GM12891 (cell line): ENCODE data around the gene CTNNA3.

Experiments
- DNase-seq: peaks from one replicate; pipeline ENCODE4 v3.0.0; 2011; ENCODE audit warnings: low spot score; ENCODE audit not compliant: insufficient read length
- FAIRE-seq: peaks from 2 replicates; lab custom pipeline; 2011; peaks lifted over from hg19 to GRCh38; lab: Jason Lieb, UNC
- PAX5 ChIP-seq: IDR thresholded peaks from 2 replicates; pipeline ENCODE4 v1.6.1; 2011; ENCODE audit warnings: low read length, moderate library complexity, mild to moderate bottlenecking; ENCODE audit not compliant: insufficient read depth, severe bottlenecking
- POLR2A ChIP-seq: IDR thresholded peaks from 2 replicates; pipeline ENCODE4 v1.6.1; 2011; ENCODE audit warnings: low read depth, low read length, control low read depth
- POLR2AphosphoS5 ChIP-seq: IDR thresholded peaks from 2 replicates; pipeline ENCODE4 v1.6.1; 2011; ENCODE audit warnings: low read depth, low read length, control low read depth
- POU2F2 ChIP-seq: IDR thresholded peaks from 2 replicates; pipeline ENCODE4 v1.6.1; 2011; ENCODE audit warnings: low read depth, mild to moderate bottlenecking, control low read depth, low read length, moderate library complexity
- SPI1 ChIP-seq: IDR thresholded peaks from 2 replicates; pipeline ENCODE4 v1.6.1; 2011; ENCODE audit warnings: low read depth, low read length, control low read depth
- TAF1 ChIP-seq: IDR thresholded peaks from 2 replicates; pipeline ENCODE4 v1.6.1; 2011; ENCODE audit warnings: low read depth, low read length, control low read depth

The CTNNA3 gene

DNA sequence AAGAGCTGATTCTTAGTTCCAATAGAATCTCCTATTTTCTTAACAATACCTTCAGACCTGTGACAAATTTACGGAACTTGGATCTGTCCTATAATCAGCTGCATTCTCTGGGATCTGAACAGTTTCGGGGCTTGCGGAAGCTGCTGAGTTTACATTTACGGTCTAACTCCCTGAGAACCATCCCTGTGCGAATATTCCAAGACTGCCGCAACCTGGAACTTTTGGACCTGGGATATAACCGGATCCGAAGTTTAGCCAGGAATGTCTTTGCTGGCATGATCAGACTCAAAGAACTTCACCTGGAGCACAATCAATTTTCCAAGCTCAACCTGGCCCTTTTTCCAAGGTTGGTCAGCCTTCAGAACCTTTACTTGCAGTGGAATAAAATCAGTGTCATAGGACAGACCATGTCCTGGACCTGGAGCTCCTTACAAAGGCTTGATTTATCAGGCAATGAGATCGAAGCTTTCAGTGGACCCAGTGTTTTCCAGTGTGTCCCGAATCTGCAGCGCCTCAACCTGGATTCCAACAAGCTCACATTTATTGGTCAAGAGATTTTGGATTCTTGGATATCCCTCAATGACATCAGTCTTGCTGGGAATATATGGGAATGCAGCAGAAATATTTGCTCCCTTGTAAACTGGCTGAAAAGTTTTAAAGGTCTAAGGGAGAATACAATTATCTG, 768.6 kb downstream of the CTNNA3 start:
- TF ChIP-seq POU2F2: no peak
- FAIRE-seq (no peak), DNase-seq (no peak)

DNA sequence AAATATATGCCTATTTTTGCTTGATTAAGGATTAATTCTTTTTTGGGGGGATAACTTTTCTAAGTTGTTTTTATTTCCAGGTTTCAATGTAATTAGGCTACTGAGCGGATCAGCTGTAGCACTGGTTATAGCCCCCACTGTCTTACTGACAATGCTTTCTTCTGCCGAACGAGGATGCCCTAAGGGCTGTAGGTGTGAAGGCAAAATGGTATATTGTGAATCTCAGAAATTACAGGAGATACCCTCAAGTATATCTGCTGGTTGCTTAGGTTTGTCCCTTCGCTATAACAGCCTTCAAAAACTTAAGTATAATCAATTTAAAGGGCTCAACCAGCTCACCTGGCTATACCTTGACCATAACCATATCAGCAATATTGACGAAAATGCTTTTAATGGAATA, 769.2 kb downstream of the CTNNA3 start:
- DNase-seq (no peak), FAIRE-seq (no peak)
- TF ChIP-seq POU2F2: no peak
- no peak for TF ChIP-seq POLR2AphosphoS5
- TF ChIP-seq POLR2A: no peak
- TF ChIP-seq TAF1: no peak

DNA sequence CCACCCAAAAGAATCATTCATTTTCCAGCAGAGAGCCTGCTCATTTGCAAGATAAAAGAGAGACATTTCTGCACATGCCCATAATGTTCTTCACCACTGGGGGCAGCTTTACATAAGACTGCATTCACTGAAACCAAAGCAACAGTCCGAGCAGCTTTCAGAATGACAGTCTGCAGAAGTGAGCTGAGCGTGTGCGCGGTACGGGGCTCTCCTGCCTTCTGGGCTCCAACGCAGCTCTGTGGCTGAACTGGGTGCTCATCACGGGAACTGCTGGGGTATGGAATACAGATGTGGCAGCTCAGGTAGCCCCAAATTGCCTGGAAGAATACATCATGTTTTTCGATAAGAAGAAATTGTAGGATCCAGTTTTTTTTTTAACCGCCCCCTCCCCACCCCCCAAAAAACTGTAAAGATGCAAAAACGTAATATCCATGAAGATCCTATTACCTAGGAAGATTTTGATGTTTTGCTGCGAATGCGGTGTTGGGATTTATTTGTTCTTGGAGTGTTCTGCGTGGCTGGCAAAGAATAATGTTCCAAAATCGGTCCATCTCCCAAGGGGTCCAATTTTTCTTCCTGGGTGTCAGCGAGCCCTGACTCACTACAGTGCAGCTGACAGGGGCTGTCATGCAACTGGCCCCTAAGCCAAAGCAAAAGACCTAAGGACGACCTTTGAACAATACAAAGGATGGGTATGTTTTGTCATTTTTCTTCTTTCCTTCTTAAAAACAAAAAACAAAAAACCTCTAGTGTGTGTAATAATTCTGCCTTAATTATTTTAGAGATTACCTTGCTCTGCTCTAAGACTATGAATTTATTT, 769.9 kb downstream of the CTNNA3 start, which contains the start of gene LRRTM3:
TSS of gene LRRTM3 (plus strand) at position 141 of the 820 bp plus-strand sequence.
- peak; percentile 78 for FAIRE-seq
- peak; percentile 28 for DNase-seq
- TF ChIP-seq SPI1 (peak; percentile 57), POLR2AphosphoS5 (no peak)

DNA sequence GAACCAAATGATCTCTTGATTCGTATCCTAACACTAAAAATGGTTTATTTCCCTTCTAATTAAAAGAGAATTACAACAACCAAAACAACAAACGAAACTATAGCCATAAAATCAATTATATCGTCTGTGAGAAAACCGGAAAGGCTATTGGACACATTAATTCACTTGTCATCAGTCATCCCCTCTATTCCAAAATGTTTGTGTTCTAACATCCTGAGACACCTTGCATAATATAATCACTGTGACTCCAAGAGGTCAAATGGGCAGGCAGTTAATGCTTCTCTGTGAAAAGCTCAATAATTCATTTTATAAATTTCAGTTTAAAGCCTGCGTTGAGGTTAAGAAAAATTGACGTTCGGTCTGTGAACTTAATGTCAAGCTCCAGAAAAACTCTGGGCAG, 770.6 kb downstream of the CTNNA3 start:
- FAIRE-seq (no peak), DNase-seq (no peak)
- TF ChIP-seq SPI1: no peak
- no peak for TF ChIP-seq POU2F2
- no peak for TF ChIP-seq TAF1
- TF ChIP-seq POLR2AphosphoS5: no peak
- no peak for TF ChIP-seq POLR2A
- no peak for TF ChIP-seq PAX5

DNA sequence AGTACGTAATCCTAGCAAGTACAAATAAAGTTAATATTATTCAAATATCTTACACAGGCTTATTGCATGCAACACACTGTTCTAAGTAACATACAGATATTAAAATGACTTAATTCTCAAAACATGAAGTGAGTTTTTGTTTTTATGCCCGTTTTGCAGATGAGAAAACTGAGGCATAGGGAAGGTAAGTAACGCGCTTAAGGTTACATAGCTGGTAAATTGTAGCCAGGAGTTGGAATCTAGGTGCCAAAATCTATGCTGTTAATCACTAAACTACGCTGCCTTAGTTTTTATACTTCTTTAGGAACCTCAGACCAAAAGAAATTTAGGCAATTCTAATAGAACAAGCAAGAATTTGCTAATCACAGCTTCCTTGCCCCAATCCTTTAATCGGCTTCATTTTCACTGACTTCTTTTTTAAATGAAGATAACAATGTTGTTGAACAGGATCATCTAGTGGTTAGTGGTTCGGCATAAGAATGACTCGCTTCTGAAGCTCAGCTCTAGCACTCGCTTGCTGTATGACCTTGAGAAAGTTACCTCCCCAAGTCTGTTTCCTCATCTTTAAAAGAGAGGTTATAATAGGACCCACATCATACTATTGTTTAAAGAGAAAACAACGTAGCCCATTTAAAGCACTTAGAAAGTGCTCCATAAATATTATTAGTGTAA, 771.2 kb downstream of the CTNNA3 start:
- no peak for FAIRE-seq
- no peak for DNase-seq
- TF ChIP-seq PAX5: no peak
- no peak for TF ChIP-seq POLR2AphosphoS5
- no peak for TF ChIP-seq POU2F2
- no peak for TF ChIP-seq TAF1
- no peak for TF ChIP-seq POLR2A
- TF ChIP-seq SPI1: no peak

DNA sequence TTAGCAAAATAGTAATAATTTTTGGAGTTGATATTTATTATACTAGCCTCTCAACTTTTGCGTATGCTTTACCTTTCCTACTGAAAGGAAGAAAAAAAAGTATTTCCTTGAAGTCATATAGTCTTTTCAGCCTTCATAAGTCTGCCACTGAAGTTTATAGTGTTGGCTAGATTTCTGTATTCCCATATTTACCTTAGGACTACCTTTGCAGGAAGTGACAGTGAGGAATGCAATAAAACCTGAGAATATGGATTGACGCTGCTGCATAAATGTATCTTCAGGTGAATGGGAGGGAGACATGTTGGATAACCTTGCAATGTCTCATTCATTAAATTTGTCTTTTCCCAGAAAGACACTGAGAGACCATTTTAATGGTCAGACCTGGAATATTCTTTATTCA, 776.7 kb downstream of the CTNNA3 start:
- no peak for FAIRE-seq
- TF ChIP-seq POU2F2 (no peak), TAF1 (no peak), POLR2AphosphoS5 (no peak), SPI1 (no peak), PAX5 (no peak), POLR2A (no peak)
- no peak for DNase-seq

DNA sequence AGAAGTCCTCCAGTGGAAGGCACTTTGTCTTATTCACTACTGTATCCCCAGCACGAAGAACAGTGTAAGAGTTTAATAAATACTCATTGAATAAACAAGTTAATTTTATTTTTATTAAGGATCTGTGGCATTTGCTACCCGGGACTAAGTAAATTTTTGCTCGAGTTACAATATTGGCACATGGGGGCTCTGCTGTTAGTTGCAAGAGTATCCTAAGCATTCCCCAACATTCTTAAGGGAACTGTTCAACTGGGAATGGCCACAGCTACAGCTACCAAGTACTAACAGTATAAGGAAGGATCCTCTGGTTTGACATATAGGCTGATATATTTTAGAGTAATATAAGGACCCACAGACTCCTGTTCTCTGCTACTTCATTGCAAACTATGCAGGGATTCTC, 778.9 kb downstream of the CTNNA3 start:
- TF ChIP-seq TAF1 (no peak), POLR2AphosphoS5 (no peak), POLR2A (no peak)
- FAIRE-seq (no peak), DNase-seq (no peak)

DNA sequence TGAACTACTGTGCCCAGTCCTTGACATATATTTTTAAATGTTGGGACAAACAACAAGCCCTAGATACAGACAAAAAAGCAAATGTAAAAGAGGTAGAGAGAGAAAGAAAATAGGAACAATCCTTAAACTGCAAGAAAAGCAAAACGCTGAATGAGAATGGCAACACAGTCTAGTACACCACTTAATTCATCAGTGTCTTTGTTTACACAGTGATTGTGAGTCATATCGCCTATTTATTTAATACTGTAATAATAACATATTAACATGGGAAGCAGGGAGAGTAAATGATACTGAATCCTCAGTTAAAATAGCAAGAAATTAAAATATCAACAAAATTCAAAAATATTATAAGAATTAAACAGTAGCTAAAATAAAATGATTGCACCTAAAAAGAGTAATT, 780.0 kb downstream of the CTNNA3 start:
- DNase-seq (no peak), FAIRE-seq (no peak)
- TF ChIP-seq POLR2A (no peak), POLR2AphosphoS5 (no peak), TAF1 (no peak), PAX5 (no peak), SPI1 (no peak), POU2F2 (no peak)

DNA sequence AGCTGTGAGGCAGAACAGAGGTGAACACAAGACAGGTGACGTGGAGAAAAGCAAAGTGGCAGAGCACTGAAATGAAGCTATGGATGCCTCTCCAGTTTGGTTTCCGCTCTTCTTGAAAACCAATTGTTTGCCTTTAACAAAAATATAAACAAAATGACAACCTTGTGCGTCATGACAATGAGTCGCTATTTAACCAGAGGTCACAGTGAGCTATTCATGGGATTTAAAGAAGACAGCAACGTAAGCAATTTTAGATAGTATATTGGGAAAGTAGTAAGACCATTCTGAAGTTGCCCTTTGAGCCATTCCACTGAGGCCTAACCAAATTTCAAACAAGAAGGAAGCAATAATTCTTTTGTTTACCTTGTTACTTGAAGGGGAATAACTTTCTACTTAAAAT, 785.3 kb downstream of the CTNNA3 start:
- DNase-seq: no peak
- TF ChIP-seq PAX5: no peak
- TF ChIP-seq POLR2AphosphoS5: no peak
- TF ChIP-seq TAF1: no peak
- no peak for TF ChIP-seq POU2F2
- no peak for TF ChIP-seq POLR2A
- no peak for TF ChIP-seq SPI1

DNA sequence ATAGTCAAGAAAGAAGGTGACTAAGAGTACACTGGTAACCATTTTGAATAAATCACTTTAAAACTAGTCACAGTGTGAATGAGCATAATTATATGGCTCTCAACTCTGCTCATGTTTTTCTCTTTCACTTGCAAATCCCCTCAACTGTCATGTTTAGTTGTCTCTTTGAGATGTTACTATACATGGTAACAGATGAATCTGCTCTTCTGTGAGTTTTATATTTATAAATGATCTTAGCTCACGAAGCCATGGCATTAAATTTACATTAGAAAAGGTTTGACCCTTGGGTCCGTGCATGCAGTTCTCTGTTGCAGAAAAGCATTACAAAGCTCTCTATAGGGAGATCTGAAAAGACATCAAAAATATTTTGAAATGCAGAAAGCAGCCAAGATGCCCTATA, 803.1 kb downstream of the CTNNA3 start:
- TF ChIP-seq POLR2AphosphoS5 (no peak), TAF1 (no peak)

More for the DNA sequence above, 785.3 kb downstream of the CTNNA3 start:
- no peak for FAIRE-seq

More for the DNA sequence above, 803.1 kb downstream of the CTNNA3 start:
- FAIRE-seq (no peak), DNase-seq (no peak)
